Stimulated activated CD4-positive, alpha-beta T cell treated with anti-CD3 and anti-CD28 coated beads, Interleukin-1b, Interleukin-23, amount 100 ng/mL, for 48 hours (primary cell): Measurements from ENCODE around the gene FTO.

Experiments used
- DNase-seq: peaks from one replicate; pipeline ENCODE4 v3.0.0-alpha.2; 2020

Gene FTO

DNA sequence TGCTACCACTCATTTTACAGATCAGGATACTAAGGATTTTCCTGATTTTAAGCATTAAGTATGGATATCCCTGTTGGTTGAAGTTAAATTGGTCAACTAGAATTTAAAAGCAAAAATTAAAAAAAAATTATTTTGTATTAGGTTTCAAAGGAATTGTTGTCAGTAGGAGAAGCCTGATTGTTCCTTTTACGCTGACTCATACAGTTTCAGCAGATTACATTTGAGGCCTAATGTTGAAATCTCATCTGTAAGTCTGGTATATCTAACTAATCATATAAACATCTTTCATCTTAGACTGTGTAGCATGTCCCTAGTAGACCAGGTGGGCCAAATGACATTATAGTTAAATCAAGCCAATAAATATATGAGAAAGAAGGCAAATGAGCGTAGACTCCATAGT is 83.5 kb downstream of the FTO start:
- no peak for DNase-seq

DNA sequence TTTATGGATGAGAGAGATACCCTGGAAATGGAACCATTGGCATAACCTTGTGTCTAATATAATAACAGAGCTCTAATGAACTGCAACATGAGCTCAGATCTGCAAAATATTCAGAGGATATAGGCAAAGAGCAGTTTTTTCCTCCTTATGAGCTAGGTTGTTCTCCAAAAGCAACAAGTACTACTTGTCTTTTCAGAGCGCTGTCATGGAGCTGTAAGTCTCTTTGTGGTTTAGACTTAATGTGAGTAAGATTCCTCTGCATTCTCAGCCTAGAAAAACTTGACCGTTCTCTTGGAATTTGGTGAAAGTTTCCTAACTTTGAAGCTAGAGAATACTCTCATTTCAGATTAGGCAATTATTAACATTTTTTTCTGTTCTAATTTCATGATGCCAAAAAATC is 85.2 kb downstream of the FTO start:
- DNase-seq: no peak

DNA sequence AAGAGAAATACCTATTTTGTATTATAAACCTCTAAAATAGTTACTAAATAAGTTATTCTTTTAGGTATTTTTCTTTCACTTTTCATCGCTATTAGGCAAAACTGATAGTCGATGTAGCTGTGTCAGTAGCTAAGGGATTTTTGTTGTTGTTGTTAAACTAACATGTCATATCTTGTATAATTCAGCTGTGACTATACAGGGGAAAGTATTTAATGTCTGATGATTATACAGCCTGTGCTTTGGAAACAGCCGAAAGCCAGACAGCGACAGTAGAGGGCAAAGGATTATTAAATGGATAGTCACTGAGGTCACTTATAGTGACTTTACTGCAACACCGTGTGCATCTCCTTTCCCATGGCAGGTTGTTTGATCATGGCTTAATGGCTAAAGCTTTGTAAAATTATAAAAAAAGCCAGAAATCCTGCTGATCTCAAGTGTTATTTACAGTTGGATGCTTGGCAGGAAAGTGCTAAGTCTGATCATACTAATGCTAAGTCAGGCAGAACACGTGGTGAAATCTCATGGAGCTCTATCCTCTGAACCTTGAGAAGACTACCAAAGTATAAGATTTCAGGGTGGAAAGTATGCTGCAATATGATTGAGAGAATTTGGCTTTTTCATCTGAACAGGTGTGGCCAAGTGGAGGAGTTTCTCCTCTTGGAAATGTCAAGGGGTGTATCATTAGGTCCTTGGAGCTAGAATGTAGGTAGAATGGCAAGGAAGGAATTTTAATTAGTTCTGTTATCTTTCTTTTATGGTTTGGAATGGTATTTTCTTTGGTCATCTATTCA is 88.4 kb downstream of the FTO start:
- no peak for DNase-seq

GRCh38 chr16:53803451-53803850 is 99.5 kb downstream of the FTO start:
- DNase-seq: no peak

- no peak for DNase-seq
Observed at GRCh38 chr16:53803998-53804397, 100.0 kb downstream of the FTO start.

DNA sequence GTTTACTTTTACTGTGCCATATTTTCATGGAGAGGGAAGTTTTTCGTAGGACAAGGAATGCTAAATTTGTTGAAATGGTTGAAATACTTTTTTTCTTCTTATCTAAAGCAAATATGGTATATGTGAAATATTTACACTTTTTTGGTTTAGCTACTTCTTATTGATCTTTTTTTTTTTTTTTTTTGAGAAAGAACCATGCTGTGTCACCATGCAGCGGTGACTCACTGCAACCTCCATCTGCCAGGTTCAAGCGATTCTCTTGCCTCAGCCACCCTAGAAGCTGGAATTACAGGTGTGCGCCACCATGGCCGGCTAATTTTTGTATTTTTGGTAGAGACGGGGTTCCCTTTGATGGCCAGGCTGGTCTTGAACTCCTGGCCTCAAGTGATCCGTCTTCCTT is 100.5 kb downstream of the FTO start:
- DNase-seq: no peak

DNA sequence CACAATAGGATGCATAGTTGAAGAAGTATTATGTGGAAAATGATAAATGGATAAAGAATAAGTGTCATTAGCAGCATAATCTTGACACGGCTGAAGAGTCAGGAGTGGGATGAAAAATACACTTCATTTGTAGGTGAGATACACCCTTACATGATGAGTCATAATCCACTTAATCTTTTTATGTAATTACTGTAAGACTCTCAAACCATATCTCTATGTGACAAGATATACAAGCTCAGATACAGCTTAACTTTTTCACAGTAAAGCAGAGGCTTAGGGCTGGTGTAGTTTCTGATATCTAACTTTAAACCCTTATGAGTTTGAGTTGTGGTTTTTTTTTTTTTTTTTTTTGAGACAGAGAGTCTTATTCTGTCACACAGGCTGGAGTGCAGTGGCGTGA is 101.2 kb downstream of the FTO start:
- no peak for DNase-seq

GRCh38 chr16:53805752-53806151 is 101.8 kb downstream of the FTO start:
- DNase-seq: no peak

DNA sequence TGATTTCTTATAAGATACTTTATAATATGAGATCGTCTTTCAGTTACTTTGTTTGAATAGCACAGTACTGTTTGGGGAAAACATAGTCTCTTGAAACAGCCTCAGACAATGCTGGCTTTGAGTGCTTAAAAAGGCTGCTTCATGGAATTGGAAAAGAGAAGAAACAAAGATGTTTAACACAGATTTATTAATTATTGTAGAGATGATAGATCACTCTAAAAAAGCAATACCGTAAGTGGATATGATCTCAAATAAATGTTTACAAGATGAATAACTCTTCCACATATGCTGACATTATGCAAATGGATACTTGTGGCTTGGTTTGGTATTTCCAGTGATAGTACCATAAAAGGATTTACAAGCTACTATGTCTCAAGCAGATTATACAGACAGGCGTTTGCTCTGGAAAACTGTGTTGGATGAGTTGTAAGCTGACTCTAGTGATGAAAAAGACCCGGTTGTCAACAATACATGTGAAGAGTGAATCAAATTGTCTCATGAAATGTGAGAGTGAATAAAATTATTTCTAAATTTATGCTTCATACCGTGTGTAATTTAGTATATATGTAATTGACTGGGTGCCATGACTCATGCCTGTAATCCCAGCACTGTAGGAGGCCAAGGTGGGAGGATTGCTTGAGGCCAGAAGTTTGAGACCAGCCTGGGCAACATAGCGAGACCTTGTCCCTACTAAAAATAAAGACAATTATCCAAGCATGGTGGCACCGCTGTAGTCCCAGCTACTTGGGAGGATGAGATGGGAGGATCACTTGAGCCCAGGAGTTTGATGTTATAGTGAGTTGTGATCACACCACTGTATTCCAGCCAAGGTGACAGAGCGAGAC is 105.4 kb downstream of the FTO start:
- DNase-seq: no peak

- DNase-seq: no peak
Observed at GRCh38 chr16:53812914-53813313, 109.0 kb downstream of the FTO start.

GRCh38 chr16:53814801-53815200 is 110.8 kb downstream of the FTO start:
- no peak for DNase-seq

DNA sequence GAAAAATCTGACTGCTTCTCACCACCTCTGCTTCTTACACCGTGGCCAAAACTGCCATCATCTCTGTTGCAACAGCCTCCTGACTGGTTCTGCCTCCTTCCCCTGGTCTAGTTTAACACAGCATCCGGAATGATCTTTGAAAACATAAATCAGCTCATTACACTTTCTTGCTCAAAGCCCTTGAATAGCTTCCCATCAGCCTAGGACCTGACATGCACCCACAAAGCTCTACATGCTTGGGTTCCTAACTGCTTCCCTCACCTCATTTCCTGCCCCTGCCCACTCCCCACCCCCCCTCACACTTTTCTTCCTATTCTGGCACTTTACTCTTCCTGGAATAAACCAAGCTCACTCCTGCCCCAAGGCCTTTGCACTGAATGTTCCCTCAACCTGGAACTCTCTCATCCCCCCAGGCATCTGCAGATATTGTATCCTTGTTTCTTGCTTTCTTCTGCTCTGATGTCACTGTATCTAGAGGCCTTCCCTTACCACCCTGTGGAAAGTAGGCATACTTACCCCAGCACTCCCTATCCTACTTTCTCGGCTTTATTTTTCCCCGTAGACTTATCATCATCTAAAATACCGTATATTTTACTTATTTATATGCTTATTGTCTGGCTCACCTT is 112.4 kb downstream of the FTO start:
- no peak for DNase-seq

GRCh38 chr16:53817117-53817755 is 113.3 kb downstream of the FTO start:
- DNase-seq: no peak

- DNase-seq: no peak
Observed at GRCh38 chr16:53817812-53818550, 114.0 kb downstream of the FTO start.

DNA sequence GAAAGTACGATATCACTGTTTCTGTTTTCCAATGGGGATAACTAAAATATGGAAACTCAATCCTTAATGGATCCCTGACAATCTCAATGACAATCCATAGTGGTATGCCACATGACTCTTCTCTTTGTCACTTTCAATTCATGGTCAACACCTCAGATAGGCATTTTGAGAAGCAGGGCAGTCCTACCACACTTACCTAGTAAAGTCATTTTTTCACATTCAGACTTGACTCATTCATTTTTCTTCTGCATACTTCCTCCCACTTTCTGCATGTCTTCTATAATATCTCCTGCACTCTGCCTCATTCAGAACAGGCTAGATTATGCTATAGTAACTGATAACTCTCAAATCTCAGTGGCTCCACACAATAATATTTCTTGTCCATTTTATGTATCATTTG is 117.5 kb downstream of the FTO start:
- no peak for DNase-seq

DNA sequence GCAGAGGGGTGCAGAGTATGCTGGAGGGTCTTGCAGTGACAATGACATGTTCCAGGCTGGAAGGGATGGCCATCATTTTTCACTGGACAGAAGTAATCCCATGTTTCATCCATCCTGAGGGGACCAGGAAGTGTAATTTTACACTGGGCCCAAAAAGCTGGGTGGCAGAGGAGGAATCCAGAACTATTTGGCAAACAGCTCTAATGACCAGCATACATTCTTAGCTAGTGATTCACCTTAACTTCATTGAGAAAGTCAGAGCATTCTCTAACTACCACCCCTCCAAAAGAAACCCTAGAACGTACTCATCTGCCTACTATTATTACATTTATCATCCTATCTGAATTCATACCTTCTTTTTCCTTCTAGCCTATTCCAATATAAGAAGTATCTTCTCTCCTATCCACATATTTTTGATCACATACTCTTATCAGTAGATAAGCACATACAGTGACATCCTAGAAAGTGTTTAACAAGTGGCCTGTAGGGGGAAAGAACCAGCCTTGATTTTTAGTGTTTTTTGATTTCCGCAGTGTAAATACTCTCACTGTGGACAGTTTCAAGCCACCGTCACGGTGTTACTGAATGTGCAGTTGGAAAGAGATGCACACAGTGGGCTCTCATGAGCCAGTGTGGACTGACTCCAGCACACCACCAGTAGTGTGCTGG is 118.1 kb downstream of the FTO start:
- DNase-seq: no peak

DNA sequence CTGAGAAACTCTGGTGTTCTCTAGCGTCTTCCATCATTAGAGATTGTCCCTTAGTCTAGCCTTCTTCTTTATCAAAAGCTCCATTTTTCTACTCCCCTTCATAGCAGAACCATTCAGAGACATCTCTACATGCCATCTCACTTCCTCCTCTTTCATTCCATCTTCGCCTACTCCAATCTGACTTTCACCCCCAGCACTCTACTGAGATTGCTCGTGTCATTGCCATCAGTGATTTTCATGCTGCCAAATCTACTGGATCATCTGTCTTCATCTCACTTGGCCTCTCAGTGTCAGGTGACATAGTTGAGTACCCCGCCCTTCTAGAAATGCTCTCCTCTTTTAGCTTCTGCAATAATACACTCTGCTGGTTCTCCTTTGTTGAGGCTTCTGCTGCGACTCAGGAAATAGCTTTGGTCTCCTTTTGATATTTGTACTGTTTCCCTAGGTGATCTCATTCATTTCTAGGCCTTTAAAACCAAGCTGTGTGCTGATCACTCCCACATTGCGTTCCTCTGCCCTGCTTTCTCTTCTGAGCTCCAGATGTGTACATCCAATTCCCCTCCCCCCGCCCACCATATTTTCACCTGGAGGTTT is 119.1 kb downstream of the FTO start:
- no peak for DNase-seq

GRCh38 chr16:53826658-53827057 is 122.7 kb downstream of the FTO start:
- DNase-seq: no peak

DNA sequence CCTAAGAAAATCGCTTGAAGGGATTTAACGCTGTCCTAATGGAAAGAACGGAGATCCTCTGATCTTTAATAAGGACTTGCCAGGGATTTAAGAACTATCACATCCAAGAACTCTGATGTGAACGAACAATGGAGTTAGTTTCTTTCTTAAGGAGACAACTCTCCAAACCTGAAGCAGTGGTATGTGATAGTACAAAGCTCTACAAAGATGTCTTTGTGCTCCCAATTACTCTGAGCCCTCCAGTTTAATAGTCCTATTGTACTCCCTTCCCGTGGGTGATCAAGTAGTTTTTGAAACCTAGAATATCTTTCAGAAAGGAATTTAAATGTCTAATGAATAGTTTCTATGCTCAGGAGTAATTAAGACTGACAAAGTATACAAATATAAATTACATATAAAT is 123.8 kb downstream of the FTO start:
- DNase-seq: no peak

DNA sequence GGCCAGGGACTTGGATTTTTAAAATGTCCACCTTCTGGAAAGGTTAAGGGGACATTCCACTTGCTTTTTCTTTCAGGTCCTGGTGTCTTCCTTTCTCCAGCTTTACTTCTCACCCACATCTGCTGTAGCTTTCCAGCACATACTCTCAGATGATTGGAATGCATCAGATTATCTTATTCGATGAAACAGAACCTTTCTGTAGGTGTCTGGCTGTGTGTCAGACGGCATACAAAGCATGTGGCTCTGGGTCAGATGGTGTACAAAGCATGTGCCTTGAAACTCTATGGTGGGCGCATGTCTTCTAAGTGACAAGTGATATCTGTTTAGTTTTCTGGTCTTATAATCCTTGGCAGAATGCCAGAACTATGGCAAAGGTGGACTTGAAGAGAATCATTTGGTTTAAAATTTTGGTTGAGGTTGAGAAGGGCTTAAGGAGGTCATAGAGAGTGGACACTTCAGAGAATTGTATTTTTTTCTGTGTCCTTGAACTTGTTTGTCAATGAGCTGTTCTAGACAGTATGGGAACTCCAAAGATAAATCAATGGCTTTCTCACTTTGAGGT is 125.3 kb downstream of the FTO start:
- DNase-seq: no peak

DNA sequence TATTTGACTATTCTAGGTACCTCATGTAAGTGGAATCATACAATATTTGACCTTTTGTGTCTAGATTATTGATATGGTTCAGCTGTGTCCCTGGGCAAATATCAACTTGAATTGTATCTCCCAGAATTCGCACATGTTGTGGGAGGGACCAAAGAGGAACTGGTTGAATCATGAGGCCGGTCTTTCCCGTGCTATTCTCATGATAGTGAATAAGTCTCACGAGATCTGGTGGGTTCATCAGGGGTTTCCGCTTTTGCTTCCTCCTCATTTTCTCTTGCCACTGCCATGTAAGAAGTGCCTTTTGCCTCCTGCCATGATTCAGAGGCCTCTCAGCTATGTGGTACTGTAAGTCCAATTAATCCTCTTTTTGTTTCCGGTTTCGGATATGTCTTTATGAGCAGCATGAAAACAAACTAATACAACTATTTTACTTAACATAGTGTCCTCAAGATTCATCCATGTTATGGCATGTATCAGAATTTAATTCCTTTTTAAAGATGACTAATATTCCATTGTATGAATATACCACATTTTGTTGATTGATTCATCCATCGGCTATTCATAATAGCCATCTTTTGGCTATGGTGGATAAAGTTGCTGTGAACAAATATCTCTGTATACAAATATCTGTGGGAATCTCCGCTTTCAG is 129.1 kb downstream of the FTO start:
- DNase-seq: no peak
